SK-N-SH treated with all-trans-retinoic acid at 6 μM for 48 hours (cell line): Measurements from ENCODE around the gene PYURF.

Experiments used
- ARNTL ChIP-seq: fragments of 450-650 bp; formaldehyde crosslinking; IDR thresholded peaks from 2 replicates; pipeline ENCODE4 v1.5.0; 2020; ENCODE audit warnings: low read depth, mild to moderate bottlenecking, moderate library complexity, borderline replicate concordance
- BACH2 ChIP-seq: fragments of 250-450 bp; sonication (Bioruptor Pico); IDR thresholded peaks from 2 replicates; pipeline ENCODE4 v1.9.0; 2021; ENCODE audit warnings: mild to moderate bottlenecking, borderline replicate concordance
- CSDC2 ChIP-seq: fragments of 250-450 bp; sonication (Bioruptor Pico); IDR thresholded peaks from 2 replicates; pipeline ENCODE4 v1.5.0; 2020; ENCODE audit warnings: mild to moderate bottlenecking, moderate library complexity
- GLIS3 ChIP-seq: fragments of 250-450 bp; sonication (Bioruptor Pico); IDR thresholded peaks from 2 replicates; pipeline ENCODE4 v1.5.0; 2020; ENCODE audit warnings: mild to moderate bottlenecking, moderate library complexity
- OSR1 ChIP-seq: fragments of 250-450 bp; sonication (Bioruptor Pico); IDR thresholded peaks from 2 replicates; pipeline ENCODE4 v1.8.0; 2022; ENCODE audit warnings: moderate library complexity, mild to moderate bottlenecking, inconsistent platforms
- PPARA ChIP-seq: fragments of 250-450 bp; sonication (Bioruptor Pico); IDR thresholded peaks from 2 replicates; pipeline ENCODE4 v1.5.0; 2020; ENCODE audit warnings: mild to moderate bottlenecking, borderline replicate concordance
- RARB ChIP-seq: fragments of 250-450 bp; sonication (Bioruptor Pico); IDR thresholded peaks from 2 replicates; pipeline ENCODE4 v1.8.0; 2021; ENCODE audit warnings: mild to moderate bottlenecking, moderate library complexity
- SNAI2 ChIP-seq: fragments of 250-450 bp; sonication (Bioruptor Pico); IDR thresholded peaks from 2 replicates; pipeline ENCODE4 v1.5.0; 2020; ENCODE audit warnings: mild to moderate bottlenecking, moderate library complexity
- ZC3H10 ChIP-seq: fragments of 250-450 bp; sonication (Bioruptor Pico); IDR thresholded peaks from 2 replicates; pipeline ENCODE4 v1.5.1; 2021; ENCODE audit warnings: mild to moderate bottlenecking, moderate library complexity
- ZNF565 ChIP-seq: fragments of 450-650 bp; formaldehyde crosslinking; conservative IDR thresholded peaks from 2 replicates; pipeline ENCODE4 v1.5.0; 2020; ENCODE audit warnings: low read depth, mild to moderate bottlenecking, moderate library complexity
- ZNF8 ChIP-seq: fragments of 450-650 bp; formaldehyde crosslinking; IDR thresholded peaks from 2 replicates; pipeline ENCODE4 v1.5.0; 2020; ENCODE audit warnings: mild to moderate bottlenecking, moderate library complexity
- TF ChIP-seq, protein P1 (sequence below): fragments of 250-450 bp; sonication (Bioruptor Pico); IDR thresholded peaks from 2 replicates; pipeline ENCODE4 v1.8.0; 2020; ENCODE audit warnings: mild to moderate bottlenecking, moderate library complexity, borderline replicate concordance
- TF ChIP-seq, protein P2 (sequence below): fragments of 250-450 bp; sonication (Bioruptor Pico); IDR thresholded peaks from 2 replicates; pipeline ENCODE4 v1.5.0; 2020; ENCODE audit warnings: mild to moderate bottlenecking, moderate library complexity
- TF ChIP-seq, protein P3 (sequence below): fragments of 250-450 bp; sonication (Bioruptor Pico); IDR thresholded peaks from 2 replicates; pipeline ENCODE4 v1.5.1; 2020; ENCODE audit warnings: low read depth, mild to moderate bottlenecking, moderate library complexity

DNA sequence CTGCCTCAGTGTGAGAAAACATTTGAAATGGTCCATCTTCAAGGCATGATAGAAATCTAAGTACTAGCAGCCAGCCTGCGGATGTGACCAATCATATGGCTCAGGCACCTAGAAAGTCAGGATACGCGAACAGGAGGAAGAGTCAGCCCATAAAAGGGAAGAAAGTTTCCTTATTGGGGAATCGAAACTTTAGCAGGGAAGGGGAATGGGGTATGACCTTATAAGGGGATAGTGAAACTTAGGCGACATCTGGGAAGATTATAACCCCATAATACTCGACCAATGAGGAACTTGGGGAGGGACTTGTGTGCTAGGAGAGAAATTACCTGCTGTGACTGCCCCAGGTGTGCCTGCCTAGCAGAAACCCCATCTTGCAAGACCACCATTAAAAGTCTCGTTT, 26.2 kb upstream of the PYURF start:
- TF ChIP-seq, protein P1, sequence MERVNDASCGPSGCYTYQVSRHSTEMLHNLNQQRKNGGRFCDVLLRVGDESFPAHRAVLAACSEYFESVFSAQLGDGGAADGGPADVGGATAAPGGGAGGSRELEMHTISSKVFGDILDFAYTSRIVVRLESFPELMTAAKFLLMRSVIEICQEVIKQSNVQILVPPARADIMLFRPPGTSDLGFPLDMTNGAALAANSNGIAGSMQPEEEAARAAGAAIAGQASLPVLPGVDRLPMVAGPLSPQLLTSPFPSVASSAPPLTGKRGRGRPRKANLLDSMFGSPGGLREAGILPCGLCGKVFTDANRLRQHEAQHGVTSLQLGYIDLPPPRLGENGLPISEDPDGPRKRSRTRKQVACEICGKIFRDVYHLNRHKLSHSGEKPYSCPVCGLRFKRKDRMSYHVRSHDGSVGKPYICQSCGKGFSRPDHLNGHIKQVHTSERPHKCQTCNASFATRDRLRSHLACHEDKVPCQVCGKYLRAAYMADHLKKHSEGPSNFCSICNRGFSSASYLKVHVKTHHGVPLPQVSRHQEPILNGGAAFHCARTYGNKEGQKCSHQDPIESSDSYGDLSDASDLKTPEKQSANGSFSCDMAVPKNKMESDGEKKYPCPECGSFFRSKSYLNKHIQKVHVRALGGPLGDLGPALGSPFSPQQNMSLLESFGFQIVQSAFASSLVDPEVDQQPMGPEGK (CRISPR knock-in tag) = no peak
- TF ChIP-seq, protein P2, sequence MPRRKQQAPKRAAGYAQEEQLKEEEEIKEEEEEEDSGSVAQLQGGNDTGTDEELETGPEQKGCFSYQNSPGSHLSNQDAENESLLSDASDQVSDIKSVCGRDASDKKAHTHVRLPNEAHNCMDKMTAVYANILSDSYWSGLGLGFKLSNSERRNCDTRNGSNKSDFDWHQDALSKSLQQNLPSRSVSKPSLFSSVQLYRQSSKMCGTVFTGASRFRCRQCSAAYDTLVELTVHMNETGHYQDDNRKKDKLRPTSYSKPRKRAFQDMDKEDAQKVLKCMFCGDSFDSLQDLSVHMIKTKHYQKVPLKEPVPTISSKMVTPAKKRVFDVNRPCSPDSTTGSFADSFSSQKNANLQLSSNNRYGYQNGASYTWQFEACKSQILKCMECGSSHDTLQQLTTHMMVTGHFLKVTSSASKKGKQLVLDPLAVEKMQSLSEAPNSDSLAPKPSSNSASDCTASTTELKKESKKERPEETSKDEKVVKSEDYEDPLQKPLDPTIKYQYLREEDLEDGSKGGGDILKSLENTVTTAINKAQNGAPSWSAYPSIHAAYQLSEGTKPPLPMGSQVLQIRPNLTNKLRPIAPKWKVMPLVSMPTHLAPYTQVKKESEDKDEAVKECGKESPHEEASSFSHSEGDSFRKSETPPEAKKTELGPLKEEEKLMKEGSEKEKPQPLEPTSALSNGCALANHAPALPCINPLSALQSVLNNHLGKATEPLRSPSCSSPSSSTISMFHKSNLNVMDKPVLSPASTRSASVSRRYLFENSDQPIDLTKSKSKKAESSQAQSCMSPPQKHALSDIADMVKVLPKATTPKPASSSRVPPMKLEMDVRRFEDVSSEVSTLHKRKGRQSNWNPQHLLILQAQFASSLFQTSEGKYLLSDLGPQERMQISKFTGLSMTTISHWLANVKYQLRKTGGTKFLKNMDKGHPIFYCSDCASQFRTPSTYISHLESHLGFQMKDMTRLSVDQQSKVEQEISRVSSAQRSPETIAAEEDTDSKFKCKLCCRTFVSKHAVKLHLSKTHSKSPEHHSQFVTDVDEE (CRISPR knock-in tag) = no peak
- TF ChIP-seq BACH2 (no peak), PPARA (CRISPR knock-in tag) (no peak), ARNTL (CRISPR knock-in tag) (no peak), ZNF565 (CRISPR knock-in tag) (no peak), CSDC2 (CRISPR knock-in tag) (no peak), ZNF8 (CRISPR knock-in tag) (no peak), RARB (CRISPR knock-in tag) (no peak), SNAI2 (CRISPR knock-in tag) (no peak), OSR1 (CRISPR knock-in tag) (no peak), GLIS3 (CRISPR knock-in tag) (no peak), ZC3H10 (CRISPR knock-in tag) (no peak)
- TF ChIP-seq, protein P3, sequence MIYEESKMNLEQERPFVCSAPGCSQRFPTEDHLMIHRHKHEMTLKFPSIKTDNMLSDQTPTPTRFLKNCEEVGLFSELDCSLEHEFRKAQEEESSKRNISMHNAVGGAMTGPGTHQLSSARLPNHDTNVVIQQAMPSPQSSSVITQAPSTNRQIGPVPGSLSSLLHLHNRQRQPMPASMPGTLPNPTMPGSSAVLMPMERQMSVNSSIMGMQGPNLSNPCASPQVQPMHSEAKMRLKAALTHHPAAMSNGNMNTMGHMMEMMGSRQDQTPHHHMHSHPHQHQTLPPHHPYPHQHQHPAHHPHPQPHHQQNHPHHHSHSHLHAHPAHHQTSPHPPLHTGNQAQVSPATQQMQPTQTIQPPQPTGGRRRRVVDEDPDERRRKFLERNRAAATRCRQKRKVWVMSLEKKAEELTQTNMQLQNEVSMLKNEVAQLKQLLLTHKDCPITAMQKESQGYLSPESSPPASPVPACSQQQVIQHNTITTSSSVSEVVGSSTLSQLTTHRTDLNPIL (CRISPR knock-in tag) = no peak
